Transverse colon (tissue), 3 donors: ENCODE measurements around the gene SMIM44.

Experiments used
- POLR2A ChIP-seq: fragments of 450-650 bp; IDR thresholded peaks from one replicate; pipeline ENCODE4 v1.6.1; 2016; ENCODE audit warnings: antibody characterized with exemption, mild to moderate bottlenecking, moderate library complexity
- POLR2AphosphoS5 ChIP-seq, 3 donors: sonication (generic); formaldehyde crosslinking; IDR thresholded peaks; one replicate each; pipeline ENCODE4 v1.6.1; 2016; ENCODE audit warnings: antibody characterized with exemption in 3 of 3

DNA sequence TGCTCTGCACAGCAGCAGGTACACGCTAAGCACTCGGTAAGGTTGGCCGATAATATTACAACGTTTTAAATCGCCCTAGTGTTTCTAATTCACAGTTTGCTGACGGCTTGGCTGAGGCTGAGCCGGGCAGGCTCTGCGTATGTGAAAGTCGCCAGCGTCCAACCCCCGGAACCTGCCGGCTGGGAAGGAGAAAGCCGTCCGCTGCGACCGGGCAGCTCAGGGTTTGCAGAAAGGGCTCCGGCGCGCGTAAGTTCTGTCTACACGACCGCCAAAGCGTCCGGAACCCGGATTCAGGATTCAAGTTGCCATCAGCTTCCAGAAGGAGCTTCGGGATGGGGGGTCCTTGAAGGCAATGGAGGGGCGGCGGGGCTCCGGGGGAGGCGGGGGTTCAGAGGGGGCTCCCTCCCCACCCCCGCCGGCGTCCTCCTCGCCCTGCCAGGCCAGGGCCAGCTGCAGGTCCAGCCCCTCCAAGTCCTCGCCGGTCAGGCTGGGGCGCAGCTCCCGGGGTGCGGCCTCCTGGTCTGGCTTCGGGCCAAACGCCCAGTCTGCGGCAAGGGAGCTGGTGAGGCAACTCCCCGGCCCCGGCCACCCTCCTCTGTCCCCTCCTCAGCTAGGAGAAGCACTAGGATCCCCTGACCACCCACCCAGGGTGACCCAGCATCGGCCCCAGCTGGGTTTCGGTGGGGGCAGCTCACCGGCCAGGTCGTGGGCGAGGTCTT is 575 bp downstream of the SMIM44 start:
- TF ChIP-seq POLR2A (no peak), POLR2AphosphoS5 (IDR thresholded peaks at IDR 0.05) (no peak)
